Fibroblast of villous mesenchyme (primary cell): ENCODE data around the gene C1QTNF6. TPM values are rescaled to one million over a fixed set of nuclear protein-coding genes. Genes with fewer than 3 reads are reported as not detected.
A peak's percentile ranks its signal among the peaks of the same experiment; 100 is the strongest.

ENCODE experiments used
- DNase-seq: peaks from one replicate; pipeline ENCODE4 v3.0.0-alpha.2; 2010; ENCODE audit warnings: low read depth
- H3K4me3 ChIP-seq: 2 replicates; pipeline ENCODE4 v1.5.1; 2011; ENCODE audit warnings: low read depth, mild to moderate bottlenecking, low read length
- total RNA-seq: library from RNA; depleted of rRNA; stranded (reverse); fragments of >200 nt; gene quantifications from 2 replicates; pipeline ENCODE4 v1.2.3, GENCODE V29; 2012
- TF ChIP-seq, protein P1 (sequence below): IDR thresholded peaks from 2 replicates; pipeline ENCODE4 v1.5.1; 2012; ENCODE audit warnings: low read depth, mild to moderate bottlenecking, low read length; ENCODE audit not compliant: insufficient read depth

Gene C1QTNF6
- total RNA-seq, 1 donor: 9.5 TPM

DNA sequence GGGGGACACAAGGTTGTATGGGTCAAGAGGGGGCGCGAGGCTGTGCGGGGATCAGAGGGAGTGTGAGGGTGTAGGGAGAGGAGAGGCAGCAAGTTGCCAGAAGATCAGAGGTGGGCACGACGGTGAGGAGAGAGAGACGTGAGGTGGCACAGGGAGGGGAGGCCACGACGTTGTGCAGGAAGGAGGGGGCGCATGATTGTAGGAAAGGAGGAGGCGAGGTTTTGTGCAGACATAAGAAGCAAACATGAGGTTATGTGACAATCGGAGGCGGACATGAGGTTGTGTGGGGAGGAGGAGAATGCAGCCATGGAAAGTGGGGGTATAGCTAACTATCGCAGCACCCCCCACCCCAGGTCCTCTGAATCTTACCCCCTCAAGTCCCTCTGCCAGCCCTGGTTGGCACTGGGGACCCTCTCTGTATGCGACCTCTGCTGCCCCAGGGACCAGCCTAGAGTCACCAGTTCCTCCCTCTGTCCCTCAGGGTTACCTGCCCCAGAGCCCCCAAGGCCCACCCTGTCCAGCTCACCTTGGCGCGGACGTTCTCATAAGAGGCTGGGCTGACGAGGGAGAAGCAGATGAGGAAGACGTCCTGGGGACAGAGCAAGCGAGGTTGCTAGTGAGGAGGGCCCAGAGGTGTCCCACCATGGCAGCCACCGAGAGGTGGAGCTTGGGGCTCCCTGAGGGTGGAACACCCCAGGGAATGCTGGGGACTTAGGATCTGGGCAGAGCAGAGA is 43.5 kb upstream of the C1QTNF6 start:
- no peak for DNase-seq
- no peak overlapping the region for H3K4me3 ChIP-seq
- TF ChIP-seq, protein P1, sequence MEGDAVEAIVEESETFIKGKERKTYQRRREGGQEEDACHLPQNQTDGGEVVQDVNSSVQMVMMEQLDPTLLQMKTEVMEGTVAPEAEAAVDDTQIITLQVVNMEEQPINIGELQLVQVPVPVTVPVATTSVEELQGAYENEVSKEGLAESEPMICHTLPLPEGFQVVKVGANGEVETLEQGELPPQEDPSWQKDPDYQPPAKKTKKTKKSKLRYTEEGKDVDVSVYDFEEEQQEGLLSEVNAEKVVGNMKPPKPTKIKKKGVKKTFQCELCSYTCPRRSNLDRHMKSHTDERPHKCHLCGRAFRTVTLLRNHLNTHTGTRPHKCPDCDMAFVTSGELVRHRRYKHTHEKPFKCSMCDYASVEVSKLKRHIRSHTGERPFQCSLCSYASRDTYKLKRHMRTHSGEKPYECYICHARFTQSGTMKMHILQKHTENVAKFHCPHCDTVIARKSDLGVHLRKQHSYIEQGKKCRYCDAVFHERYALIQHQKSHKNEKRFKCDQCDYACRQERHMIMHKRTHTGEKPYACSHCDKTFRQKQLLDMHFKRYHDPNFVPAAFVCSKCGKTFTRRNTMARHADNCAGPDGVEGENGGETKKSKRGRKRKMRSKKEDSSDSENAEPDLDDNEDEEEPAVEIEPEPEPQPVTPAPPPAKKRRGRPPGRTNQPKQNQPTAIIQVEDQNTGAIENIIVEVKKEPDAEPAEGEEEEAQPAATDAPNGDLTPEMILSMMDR: no peak

DNA sequence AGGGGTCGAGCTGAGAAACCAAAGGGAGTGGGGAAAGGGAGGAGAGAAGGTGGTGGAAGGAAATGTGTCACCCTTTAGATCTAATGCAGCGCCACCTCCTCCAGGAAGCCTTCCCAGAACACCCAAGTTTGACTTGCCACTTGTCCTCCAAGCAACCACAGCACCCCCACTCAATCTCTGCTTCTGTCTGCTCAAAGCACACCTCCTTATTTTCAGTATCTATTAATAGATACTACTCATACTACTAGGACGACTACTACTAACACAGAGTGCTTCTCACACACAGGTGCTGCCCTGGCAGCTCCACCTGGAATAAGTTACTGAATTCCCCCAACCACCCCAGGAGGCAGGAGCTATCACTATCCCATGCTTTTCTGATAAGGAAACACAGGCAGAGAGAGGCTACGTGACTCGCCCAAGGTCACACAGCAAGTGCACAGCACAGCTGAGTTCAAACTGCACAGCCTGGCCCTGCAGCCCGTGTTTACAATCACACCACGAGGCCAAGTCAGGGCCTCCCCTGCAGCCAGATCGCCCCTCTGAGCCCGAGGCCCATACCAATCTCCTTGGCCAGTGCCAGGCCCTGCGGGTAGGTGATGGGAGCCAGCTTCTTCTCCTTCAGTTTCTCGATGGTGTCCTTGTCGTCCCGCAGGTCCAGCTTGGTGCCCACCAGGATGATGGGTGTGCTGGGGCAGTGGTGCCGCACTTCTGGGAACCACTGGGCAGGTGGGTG is 42.8 kb upstream of the C1QTNF6 start:
- TF ChIP-seq, protein P1: no peak
- H3K4me3 ChIP-seq: no peak overlapping the region
- DNase-seq: no peak

DNA sequence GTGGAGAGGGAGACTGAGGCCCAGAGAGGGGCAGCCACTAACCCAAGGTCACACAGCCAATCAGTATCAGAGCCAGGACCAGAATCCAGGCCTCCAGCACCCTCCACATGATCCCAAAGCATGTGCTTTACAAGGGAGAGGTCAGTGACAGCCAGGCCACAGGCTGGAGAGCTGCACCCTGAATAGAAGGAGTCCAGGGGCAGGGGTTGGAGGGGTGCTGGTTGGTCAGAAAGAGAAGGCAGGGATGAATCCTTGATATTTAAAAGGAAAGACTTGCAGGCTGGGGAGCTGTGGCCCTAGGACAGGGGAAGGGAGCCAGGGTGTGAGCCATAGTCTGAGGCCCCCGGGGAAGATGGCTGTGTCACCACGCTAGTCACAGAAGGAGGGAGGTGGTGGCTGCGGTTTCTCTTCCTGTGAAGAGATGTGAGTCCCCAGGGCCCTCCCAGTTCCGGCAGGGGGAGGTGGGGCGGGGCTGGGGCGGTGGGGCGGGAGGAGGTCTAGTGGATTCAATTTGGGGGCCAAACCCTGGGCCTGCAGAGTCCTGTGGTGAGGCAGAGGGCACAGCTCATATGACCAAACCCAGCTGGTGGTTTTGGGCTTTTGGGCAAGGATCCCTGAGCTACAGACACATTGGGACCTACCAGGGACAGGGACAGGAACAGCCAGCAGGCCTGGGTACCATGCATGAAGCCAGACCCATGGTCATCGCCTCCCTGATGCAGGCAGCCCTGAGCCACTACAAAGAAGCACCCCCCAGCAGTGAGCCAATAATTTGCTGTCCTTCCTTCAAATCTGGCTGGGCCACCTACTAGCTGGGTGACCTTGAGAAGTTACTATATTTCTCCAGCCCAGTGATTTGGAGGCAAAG is 42.0 kb upstream of the C1QTNF6 start:
- peak; percentile 32 for DNase-seq
- TF ChIP-seq, protein P1: no peak

DNA sequence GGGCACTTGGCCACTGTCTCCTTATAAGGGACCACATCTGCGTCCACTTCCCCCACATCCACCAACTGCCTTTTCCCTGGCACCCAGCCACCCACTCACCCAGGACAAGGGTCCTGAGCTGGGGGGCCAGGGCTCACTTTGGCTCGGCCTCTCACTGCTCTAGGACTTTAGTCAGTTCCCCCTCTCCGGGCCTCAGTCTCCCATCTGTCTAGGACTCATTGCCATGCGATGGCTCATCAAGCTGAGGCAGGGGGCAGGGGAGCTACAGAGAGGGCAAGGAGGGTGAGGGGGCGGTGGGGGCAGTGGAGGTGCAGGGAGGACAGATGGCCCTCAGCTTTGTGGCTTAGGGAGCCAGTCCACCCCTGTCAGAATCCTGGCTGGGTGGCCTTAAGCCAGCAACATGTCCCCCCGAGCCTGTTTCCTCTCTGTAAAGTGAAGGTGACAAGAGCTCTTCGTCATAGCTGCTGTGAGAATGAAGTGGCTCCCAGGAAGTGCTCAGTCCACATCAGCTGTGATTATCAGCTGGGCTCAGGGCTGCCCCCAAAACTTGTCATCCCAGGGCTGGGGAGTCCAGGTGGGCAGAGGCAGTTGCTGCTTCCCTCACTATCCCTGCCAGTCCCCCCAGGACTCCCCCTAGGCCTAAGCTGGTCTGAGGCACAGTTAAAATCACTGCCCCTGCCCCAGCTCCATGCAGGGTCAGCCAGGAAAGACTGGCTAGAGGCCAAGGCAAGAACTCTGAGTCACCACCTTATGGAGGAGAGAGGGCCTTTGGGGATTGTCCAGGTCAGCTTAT is 41.2 kb upstream of the C1QTNF6 start:
- TF ChIP-seq, protein P1: no peak
- H3K4me3 ChIP-seq: no peak overlapping the region
- DNase-seq: peak; percentile 83

More for the DNA sequence above, 42.0 kb upstream of the C1QTNF6 start:
- no peak overlapping the region for H3K4me3 ChIP-seq

DNA sequence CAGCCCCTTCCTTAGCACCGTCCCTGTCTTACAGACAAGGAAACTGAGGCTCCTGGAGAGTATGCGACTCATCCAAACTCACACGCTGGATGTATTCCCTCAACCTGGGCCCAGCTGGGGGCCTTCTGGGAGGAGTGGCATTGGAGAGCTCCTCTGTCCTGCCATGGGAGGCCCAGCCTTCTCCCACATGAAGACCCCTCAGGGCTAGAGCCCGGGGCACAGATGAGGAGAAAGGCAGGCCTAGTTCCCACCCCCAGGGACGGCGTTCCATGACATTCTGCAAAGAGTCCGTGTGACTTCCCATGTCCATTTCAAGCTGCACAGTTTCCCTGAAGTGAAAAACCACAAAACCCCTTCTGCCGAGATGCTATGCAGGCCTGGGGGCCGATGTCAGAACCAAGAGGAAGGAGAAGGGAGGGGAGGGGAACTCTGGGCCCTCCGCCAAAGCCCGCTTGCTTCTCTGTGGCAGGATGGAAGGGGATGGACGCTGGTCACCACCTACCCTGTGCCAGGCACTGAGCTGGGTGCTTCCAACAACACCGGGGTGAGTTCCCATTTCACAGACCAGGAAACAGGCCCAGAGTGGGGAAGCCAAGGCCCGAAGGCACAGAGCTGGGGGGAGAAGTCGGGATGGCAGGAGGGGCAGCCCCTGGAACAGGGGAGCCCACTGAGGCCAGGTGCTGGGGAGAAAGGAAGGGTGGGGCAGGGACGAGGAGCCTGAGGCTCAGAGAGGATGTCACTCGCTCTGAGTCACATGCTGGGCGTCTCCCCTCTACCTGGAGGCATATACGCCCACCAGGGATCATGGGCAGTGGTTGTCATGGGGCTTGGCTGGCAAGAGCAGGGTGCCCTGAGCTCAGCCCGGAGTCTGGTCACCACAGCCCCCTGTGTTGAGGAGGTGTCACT is 40.3 kb upstream of the C1QTNF6 start:
- peak; percentile 37 for DNase-seq
- no peak overlapping the region for H3K4me3 ChIP-seq
- TF ChIP-seq, protein P1: no peak
